ENCODE data around the gene MACC1. TPM values are rescaled to one million over a fixed set of nuclear protein-coding genes. Genes with fewer than 3 reads are reported as not detected.
"Not testable (repeated sequence)": the region's sequence is repeated elsewhere in the genome, so short reads cannot be mapped to it uniquely, and the experiment has no call there.

The MACC1 gene
- total RNA-seq, 1 donor from 2014 or later, result 6.9 TPM

GRCh38 chr7:20214921-20215669 is 2.1 kb downstream of the MACC1 start:
- H3K4me3 ChIP-seq, result no peak overlapping the region
- no peaks in the 10 kb centered on the region for H3K36me3 ChIP-seq
- H3K27ac ChIP-seq, result no peak overlapping the region
- DNase-seq (ENCODE audit: extremely low spot score in 2 of 2), result no peak
- no peaks in the 10 kb centered on the region for H3K9me3 ChIP-seq
- H3K27me3 ChIP-seq, result no peaks in the 10 kb centered on the region
- intact Hi-C loops (cut with DNase I), result loop anchor here (5.0 kb wide), 1 partner anchor 1753 kb away; no protein-coding TSS in a partner anchor
- TF ChIP-seq CTCF (IDR thresholded peaks at IDR 0.05), result no peak
- no peak for TF ChIP-seq POLR2AphosphoS5 (IDR thresholded peaks at IDR 0.05; ENCODE audit: insufficient read depth in 1 of 2, low read depth in 1 of 2)
- TF ChIP-seq POLR2A (IDR thresholded peaks at IDR 0.05), result no peak
- peaks cover 13% of the 10 kb centered on the region for H3K4me1 ChIP-seq

- Histone ChIP-seq H3K27me3 (no peaks in the 10 kb centered on the region), H3K36me3 (no peaks in the 10 kb centered on the region), H3K9me3 (no peaks in the 10 kb centered on the region), H3K27ac (no peak overlapping the region), H3K4me1 (peaks cover 4% of the 10 kb centered on the region), H3K4me3 (no peak overlapping the region)
- TF ChIP-seq POLR2AphosphoS5 (IDR thresholded peaks at IDR 0.05; ENCODE audit: insufficient read depth in 1 of 2, low read depth in 1 of 2) (no peak), CTCF (IDR thresholded peaks at IDR 0.05) (no peak), POLR2A (IDR thresholded peaks at IDR 0.05) (no peak)
- DNase-seq (ENCODE audit: extremely low spot score in 2 of 2), result no peak
- intact Hi-C loops (cut with DNase I), result no loop called here
Observed at GRCh38 chr7:20214132-20214531, 3.1 kb downstream of the MACC1 start.

GRCh38 chr7:20213378-20213777 is 3.8 kb downstream of the MACC1 start:
- H3K4me3 ChIP-seq, result no peak overlapping the region
- no peak overlapping the region for H3K27ac ChIP-seq
- intact Hi-C loops (cut with DNase I), result no loop called here
- no peak for DNase-seq (ENCODE audit: extremely low spot score in 2 of 2)
- TF ChIP-seq CTCF (IDR thresholded peaks at IDR 0.05) (no peak), POLR2AphosphoS5 (IDR thresholded peaks at IDR 0.05; ENCODE audit: insufficient read depth in 1 of 2, low read depth in 1 of 2) (no peak), POLR2A (IDR thresholded peaks at IDR 0.05) (no peak)
- H3K9me3 ChIP-seq, result no peaks in the 10 kb centered on the region
- no peaks in the 10 kb centered on the region for H3K27me3 ChIP-seq
- H3K36me3 ChIP-seq, result no peaks in the 10 kb centered on the region
- H3K4me1 ChIP-seq, result no peaks in the 10 kb centered on the region

GRCh38 chr7:20211376-20211775 is 5.8 kb downstream of the MACC1 start:
- Histone ChIP-seq H3K9me3 (no peaks in the 10 kb centered on the region), H3K27ac (no peak overlapping the region), H3K36me3 (no peaks in the 10 kb centered on the region), H3K27me3 (no peaks in the 10 kb centered on the region), H3K4me1 (no peaks in the 10 kb centered on the region), H3K4me3 (no peak overlapping the region)
- TF ChIP-seq CTCF (IDR thresholded peaks at IDR 0.05), result no peak
- no peak for DNase-seq (ENCODE audit: extremely low spot score in 2 of 2)
- intact Hi-C loops (cut with DNase I), result no loop called here

GRCh38 chr7:20208651-20209307 is 8.4 kb downstream of the MACC1 start:
- no peak overlapping the region for H3K27ac ChIP-seq
- intact Hi-C loops (cut with DNase I), result no loop called here
- no peaks in the 10 kb centered on the region for H3K9me3 ChIP-seq
- no peak for DNase-seq (ENCODE audit: extremely low spot score in 2 of 2)
- H3K36me3 ChIP-seq, result no peaks in the 10 kb centered on the region
- no peaks in the 10 kb centered on the region for H3K4me1 ChIP-seq
- TF ChIP-seq POLR2A (IDR thresholded peaks at IDR 0.05), result no peak
- TF ChIP-seq CTCF (IDR thresholded peaks at IDR 0.05), result no peak
- TF ChIP-seq POLR2AphosphoS5 (IDR thresholded peaks at IDR 0.05; ENCODE audit: insufficient read depth in 1 of 2, low read depth in 1 of 2), result no peak
- no peak overlapping the region for H3K4me3 ChIP-seq
- no peaks in the 10 kb centered on the region for H3K27me3 ChIP-seq

- DNase-seq (ENCODE audit: extremely low spot score in 2 of 2); H3K27me3 ChIP-seq; H3K4me1 ChIP-seq; intact Hi-C loops (cut with DNase I); H3K27ac ChIP-seq; H3K36me3 ChIP-seq; H3K4me3 ChIP-seq; H3K9me3 ChIP-seq: not testable (repeated sequence)
Observed at GRCh38 chr7:20207811-20208210, 9.4 kb downstream of the MACC1 start.

Measured in vagina (tissue), 2 donors.